Stimulated activated CD4-positive, alpha-beta T cell treated with anti-CD3 and anti-CD28 coated beads, Interleukin-1b, Interleukin-23, amount 100 ng/mL, for 24 hours (primary cell): ENCODE results near the gene USP15.
"Not testable (repeated sequence)": the region's sequence is repeated elsewhere in the genome, so short reads cannot be mapped to it uniquely, and the experiment has no call there.

Experiments
- DNase-seq, 4 experiments: peaks; one replicate each; pipeline ENCODE4 v3.0.0-alpha.2; 2020; ENCODE audit warnings: low read depth in 4 of 4, low spot score in 1 of 4

Gene USP15

GRCh38 chr12:62365846-62366245 lies 105.6 kb downstream of the USP15 start:
- DNase-seq: not testable (repeated sequence)

GRCh38 chr12:62368430-62369223 lies 108.4 kb downstream of the USP15 start:
- DNase-seq: not testable (repeated sequence)

- no peak for DNase-seq
Observed at GRCh38 chr12:62370189-62370588, 110.0 kb downstream of the USP15 start.

GRCh38 chr12:62371661-62372060 lies 111.5 kb downstream of the USP15 start:
- no peak for DNase-seq

- no peak for DNase-seq
Observed at GRCh38 chr12:62372134-62372533, 111.9 kb downstream of the USP15 start.

GRCh38 chr12:62372825-62373224 lies 112.6 kb downstream of the USP15 start:
- DNase-seq: no peak

GRCh38 chr12:62375603-62376002 lies 115.4 kb downstream of the USP15 start:
- DNase-seq: no peak

GRCh38 chr12:62379026-62379722 lies 119.0 kb downstream of the USP15 start:
- no peak for DNase-seq

GRCh38 chr12:62379723-62380045 lies 119.5 kb downstream of the USP15 start:
- no peak for DNase-seq

- no peak for DNase-seq
Observed at GRCh38 chr12:62382526-62382925, 122.3 kb downstream of the USP15 start.

- DNase-seq: no peak
Observed at GRCh38 chr12:62396750-62397149, 136.5 kb downstream of the USP15 start.

- DNase-seq: no peak
Observed at GRCh38 chr12:62400135-62400534, 139.9 kb downstream of the USP15 start.

- DNase-seq: no peak
Observed at GRCh38 chr12:62401631-62402030, 141.4 kb downstream of the USP15 start.

- DNase-seq: no peak
Observed at GRCh38 chr12:62403031-62403430, 142.8 kb downstream of the USP15 start.

- no peak for DNase-seq
Observed at GRCh38 chr12:62407587-62407986, 147.4 kb downstream of the USP15 start.

- DNase-seq: no peak
Observed at GRCh38 chr12:62409068-62409467, 148.9 kb downstream of the USP15 start.

GRCh38 chr12:62414180-62414579 lies 154.0 kb downstream of the USP15 start:
- DNase-seq: no peak

- DNase-seq: no peak
Observed at GRCh38 chr12:62426089-62426488, 165.9 kb downstream of the USP15 start.

GRCh38 chr12:62429457-62429856 lies 169.3 kb downstream of the USP15 start:
- DNase-seq: no peak

- no peak for DNase-seq
Observed at GRCh38 chr12:62434494-62435302, 174.5 kb downstream of the USP15 start.

- peak in 2 of 4 experiments; percentile 10 to 13 for DNase-seq
Observed at GRCh38 chr12:62435303-62436163, 175.3 kb downstream of the USP15 start.
